Activated CD8-positive, alpha-beta memory T cell treated with anti-CD3 and anti-CD28 coated beads for 4 hours (primary cell): ENCODE measurements around the gene HSFX3.
"Not testable (repeated sequence)": the region's sequence is repeated elsewhere in the genome, so short reads cannot be mapped to it uniquely, and the experiment has no call there.

Source experiments
- DNase-seq, 2 donors: peaks; one replicate each; pipeline ENCODE4 v3.0.0-alpha.2; 2020; ENCODE audit warnings: low read depth in 2 of 2

Gene HSFX3

DNA sequence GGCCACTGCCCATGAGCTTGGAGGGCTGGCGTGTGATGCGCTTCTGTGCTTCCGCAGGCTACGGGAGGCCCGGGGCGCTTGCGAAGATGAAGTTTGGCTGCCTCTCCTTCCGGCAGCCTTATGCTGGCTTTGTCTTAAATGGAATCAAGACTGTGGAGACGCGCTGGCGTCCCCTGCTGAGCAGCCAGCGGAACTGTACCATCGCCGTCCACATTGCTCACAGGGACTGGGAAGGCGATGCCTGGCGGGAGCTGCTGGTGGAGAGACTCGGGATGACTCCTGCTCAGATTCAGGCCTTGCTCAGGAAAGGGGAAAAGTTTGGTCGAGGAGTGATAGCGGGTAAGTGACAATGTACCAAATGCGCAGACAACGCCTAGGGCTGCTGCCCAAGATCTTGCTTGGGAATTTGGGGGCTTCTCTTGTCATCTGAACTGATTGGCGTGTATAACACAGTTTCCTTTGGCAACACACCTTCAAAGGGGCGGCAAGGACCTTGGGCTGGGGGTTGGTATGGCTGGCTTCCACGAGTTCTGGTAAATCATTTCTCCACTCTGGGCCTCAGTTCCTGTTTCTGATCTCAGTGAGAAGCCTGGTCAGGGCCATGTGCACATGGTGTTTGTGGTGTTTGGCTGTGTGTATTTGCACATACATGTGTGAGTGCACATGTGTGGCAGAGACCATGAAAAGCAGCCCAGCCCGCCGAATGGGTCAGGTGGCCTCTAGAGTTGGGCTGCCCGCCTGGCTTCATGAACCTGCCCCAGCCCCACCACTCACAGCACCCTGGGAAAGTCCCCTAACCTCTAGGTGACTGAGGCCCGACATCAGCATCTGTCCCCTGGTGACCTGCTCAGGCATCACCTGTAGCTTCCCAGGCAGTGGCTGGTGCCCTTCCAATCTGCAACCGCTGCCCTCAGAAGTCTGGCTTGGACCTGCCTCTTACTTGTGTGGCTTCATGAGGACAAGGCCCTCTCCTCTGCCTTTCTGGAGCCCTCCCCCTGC is 3.9 kb downstream of the HSFX3 start:
- not testable (repeated sequence) for DNase-seq

DNA sequence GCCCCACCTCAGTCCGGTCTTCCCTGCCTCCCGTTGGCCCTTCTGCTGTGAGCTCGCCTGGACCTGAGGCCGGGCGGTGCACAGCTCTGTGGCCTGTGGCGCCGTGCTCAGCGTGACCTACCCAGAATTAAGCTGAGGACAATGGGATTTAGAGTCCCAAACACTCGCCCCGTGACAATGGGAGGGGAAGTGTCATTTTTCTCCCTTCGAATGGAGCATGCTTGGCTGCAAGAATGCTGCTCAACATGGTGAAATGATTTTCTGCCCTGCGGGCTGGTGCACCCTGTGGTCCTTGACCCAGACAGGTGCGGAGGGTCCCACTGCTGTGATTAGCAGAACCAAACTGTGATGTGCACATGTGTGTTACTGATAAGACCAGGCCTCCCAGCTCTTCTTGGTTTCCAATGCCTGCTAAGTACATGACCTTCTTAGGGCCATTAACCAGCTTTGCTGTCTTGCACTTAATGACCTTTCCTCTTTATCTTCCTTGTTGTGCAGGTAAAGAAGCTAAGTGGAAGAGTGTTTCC is 8.1 kb downstream of the HSFX3 start:
- no peak for DNase-seq

DNA sequence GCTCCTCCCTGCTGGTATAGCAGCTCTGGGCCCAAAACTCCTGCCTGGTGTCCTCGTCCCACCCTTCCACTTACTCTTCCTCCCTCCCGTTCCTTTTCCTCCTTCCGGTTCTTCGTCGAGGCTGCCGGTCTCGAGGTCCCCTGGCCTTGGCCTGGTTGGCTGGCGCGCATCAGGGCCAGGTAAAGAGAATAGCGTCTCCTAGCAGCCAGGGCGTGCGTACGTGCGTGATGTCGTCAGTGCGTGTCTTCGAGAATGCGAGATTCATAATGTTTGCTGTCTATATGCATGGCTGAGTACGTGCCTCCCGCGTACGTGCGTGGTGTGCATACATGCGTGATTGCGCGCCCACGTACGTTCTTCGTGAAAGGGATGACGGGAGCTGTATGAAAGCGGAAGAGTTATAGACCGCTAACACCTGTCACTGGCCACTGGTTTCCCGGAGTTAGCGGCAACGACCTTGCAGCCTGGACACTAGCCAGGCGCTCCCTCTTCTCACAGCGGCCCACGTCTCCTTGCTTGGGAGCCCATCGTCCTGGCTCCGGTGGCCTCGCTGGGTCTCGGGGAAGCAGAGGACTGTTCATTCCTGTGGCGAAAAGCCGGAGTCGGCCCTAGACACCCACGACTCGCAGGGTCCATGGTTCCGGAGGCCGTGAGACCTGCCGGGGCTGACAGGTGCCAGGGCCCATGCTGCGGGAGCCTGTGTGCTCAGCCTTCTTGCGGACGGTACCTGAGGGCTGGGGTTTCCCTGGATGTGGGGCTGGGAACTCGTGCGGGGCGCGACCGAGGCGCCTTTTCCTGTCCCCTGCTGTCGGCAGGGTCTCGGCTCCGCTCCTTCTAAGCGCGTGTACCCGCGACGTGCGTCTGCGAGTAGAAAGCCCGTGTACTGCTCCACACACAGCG is 8.9 kb downstream of the HSFX3 start, which contains the start of gene EOLA1:
Gene EOLA1, plus strand, starts transcription at position 392 of the 900 bp plus-strand sequence. CDS start 4,619 bp downstream, outside the sequence.
- DNase-seq: peak; percentile 71 to 86

DNA sequence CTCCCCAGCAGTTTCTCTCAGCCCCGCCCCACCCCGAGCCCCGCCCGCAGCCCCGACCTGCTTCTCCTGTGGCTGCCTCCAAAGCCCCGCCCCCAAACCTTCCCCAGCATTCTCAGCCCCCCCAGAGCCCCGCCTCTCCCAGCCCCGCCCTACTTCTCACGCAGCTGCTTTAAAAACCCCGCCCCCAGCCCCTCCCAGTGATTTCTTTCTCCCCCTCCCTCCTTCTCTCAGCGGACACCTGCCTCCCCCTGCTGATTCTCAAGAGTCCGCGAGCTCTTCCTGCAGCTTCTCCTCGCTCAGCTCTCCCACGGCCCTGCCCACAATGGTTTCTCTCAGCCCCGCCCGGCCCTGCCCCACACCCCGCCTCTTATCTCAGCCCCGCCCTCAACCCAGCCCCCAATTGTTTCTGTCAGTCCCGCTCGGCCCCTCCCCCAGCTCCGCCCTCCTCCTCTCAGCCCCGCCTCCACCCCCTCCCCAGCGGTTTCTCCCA is 9.5 kb downstream of the HSFX3 start:
- peak; percentile 78 to 86 for DNase-seq

DNA sequence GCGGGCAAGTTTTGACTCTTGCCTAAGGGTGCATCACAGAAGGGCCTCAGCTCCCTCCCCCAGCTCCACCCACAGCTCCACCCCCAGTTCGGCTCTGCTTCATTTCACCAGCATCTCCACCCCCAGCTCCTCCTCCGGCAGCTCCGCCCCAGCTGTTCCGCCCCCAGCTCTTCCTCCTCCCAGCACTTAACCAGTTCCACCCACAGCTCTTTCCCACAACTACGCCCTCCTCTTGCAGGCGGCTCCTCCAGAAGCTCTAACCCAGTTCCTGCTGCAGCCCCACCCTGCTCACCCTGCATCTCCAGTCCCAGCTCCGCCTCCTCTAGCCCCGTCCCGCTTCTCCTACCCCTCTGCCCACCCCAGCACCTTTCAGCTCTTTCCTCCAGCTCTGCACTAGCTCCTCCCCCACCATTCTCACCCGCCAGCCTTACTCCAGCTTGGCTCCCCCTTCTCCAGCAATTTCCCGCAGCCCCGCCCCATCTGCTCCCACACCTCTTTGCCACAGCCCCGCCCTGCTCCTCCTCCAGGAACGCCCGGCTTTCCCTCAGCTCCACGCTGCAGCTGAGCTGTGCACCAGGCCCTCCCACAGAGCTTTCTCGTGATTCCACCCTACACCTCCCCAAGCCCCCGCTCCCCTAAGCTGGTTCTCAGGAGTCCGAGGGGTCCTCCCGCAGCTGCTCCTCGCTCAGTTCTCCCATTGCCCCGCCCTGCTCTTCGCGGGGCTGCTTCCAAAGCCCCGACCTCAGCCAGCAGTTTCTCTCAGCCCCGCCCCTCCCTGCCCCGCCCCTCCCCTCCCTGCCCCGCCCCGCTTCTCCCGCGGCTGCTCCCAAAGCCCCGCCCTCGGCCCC is 10.2 kb downstream of the HSFX3 start:
- DNase-seq: peak; percentile 73 to 80

DNA sequence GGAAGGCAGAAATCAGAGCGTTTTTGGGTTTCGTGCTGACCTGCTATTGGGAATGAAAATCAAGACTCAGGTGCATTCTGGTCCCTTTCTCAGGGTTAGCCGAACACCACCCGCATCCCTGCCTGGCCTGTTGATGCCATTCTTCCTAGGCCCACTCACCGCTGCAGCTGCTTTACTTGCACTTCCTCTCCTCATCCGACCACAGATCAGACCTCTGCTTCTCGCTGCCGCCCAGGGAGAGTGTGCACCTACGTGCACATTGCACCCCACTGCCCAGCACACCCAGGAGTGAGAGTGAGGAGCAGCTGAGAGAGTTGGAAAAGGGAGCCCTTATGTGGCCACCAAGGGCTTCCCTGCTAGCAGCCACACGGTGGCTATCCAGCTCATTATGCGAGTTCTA is 12.2 kb downstream of the HSFX3 start:
- DNase-seq: not testable (repeated sequence)

DNA sequence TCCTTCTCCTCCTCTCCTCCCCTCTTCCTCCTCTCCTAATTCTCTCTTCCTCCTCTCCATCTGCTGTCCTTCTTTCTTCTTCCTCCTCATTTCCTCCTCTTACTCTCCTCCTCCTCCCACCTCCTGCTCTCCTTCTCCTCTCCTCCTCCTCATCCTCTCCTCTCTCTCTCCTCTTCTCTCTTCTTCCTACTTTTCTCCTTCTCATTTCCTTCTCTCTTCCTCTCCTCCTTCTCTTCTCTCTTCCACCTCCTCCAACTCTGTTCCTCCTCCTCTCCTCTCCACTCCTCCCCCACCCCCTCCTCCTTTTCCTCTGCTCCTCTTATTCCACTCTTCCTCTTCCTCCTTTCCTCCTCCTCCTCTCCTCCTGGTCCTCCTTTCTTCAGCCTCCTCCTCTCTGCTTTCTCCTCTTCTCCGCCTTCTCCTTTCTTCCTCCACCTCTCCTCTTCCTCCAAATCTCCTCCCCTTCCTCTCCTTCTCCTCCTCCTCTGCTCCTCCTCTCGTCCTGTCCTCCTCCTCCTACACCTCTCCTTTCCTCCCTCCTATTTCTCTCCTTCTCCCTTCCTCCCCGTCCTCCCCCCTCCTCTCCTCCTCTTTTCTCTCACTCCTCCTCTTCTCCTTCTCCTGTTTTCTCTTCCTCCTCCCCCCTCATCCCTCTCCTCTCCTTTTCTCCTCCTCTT is 14.7 kb downstream of the HSFX3 start:
- not testable (repeated sequence) for DNase-seq

DNA sequence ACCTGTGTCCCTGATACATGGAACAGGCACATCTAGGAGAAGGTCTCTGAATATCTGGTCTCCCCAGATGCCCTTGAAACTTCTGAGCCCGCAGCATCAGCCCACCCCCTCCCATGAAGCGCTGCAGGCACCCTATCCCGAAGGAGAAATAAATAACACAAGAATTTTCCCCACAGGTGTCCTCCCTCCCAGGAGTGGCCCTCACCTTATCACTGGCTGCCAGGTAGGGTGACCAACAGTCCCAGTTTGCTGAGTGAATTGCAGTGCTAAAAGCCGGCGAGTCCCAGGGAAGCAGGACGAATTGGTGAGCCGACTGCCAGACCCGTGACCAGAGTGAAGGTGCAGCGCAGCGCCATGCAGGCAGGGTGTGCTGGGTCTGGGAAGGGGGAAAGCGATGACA is 15.7 kb downstream of the HSFX3 start:
- not testable (repeated sequence) for DNase-seq

DNA sequence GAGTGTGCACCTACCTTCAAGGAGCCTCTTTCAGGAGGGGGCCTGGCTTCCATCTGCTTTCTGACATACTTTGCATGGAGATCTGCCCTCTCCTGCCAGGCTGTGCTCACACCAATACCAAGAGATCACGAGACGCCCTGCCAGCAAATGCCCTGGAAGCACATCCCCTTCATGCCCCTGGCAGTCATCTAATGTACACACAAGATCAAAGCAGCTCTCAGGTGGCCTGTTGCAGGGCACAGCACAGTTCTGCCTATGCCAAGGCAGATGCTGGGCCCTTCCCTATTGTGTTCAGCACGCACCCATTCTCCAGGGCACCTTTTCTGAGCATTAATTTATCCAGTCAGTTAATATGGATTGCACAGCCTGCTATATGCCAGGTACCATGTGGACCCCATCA is 16.9 kb downstream of the HSFX3 start:
- not testable (repeated sequence) for DNase-seq

DNA sequence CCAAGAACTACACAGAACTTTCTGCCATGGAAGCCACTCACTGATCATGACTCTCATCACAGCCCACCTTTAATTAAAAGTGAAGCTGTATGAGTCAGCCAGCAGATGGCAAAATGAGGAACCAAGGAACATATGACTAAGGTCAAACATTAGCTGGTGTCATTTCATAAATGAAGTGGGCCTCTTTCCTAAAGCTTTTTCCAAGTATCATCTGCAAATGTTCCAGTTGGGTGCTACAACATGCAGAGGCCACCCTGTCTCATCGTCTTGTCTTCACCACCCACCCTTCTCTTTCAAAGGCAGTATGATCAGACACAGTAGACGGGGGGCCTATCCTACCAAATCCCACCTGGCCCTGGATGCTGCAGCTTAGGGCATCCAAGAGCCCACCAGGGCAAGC is 18.1 kb downstream of the HSFX3 start:
- DNase-seq: no peak

DNA sequence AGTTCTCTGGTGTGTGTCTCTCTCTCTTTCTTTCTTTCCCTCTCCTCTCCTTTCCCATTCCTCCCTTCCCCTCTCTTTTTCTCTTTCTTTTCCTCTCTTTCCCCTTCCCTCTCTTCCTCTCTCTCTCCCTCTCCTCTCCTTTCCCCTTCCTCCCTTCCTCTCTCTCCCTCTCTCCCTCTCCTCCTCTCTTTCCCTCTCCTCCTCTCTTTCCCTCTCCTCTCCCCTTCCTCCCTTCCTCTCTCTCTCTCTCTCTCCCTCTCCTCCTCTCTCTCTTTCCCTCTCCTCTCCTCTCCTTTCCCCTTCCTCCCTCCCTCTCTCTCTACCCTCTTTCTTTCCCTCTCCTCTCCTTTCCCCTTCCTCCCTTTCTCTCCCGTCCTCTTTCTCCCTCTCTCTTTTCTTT is 21.3 kb downstream of the HSFX3 start:
- DNase-seq: no peak

DNA sequence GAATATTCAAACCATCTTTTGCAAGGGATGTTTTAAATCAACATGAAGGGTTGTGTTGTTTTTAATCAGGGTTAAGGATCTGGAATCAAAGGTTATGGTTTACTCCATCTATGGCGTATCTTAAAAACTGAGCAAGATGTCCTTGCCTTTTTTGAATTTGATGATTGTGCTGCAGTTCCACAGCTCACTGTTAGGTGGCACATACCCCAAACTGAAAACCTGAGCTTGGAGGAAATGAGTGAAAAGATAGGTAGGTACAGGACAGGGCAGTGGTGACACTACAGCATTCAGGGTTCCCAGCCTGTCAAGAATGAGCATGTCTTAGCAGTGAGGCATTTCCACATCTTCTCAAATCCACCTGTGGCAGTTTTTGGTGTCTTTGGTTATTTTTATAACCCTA is 22.0 kb downstream of the HSFX3 start:
- DNase-seq: no peak

DNA sequence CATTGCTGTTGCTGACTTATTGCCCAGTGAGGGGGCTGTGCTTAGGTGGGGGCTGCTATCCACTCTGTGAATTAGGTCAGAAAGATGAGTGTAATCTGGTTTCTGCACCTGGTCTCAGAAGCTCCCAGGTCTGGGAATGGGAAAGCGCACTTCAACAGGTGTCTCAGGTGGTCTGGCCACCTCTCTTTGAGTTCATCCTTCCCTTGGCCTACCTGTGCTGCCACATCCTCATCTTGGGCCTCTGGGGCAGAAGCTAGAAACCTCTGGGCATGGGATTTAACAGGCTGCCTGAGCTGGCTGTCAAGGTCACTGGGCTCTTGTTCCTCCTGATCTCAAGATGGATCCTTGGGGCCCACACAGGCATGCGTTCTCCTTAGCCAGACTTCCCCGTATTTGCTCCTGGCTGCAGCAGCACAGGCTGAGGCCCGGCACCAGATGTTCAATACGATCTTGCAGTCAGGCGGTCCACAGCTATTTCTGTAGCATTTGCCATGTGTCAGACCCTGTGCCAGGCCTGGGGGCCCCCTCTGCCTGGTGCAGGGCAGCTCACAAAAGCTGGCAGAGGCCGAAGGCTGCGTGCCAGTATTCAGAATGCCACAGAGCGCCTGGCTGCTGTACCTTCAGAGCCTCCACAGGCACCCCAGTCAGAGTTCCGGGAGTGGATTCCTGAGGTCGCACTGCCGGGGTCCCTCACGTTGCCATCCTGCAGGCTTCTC is 23.2 kb downstream of the HSFX3 start:
- DNase-seq: not testable (repeated sequence)

DNA sequence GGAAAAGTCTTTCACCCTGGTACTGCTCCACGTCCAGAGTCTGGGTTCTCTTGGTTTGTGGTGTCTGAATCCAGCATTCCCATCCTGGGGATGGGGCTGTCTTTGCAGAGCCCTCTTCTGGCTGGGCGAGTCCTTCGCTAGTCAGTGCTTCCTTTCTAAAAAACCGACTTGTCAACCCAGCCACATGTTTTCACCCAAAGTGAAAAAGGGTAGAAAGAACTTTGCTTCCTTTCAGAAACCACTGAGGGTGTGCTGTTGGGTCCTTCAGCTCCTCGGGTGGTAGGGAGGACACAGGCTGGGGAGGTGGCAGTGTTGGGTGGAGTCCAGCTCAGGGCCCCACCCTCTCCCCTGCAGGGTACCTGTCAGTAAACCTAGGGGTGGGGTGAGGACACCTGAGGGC is 23.8 kb downstream of the HSFX3 start:
- DNase-seq: not testable (repeated sequence)

DNA sequence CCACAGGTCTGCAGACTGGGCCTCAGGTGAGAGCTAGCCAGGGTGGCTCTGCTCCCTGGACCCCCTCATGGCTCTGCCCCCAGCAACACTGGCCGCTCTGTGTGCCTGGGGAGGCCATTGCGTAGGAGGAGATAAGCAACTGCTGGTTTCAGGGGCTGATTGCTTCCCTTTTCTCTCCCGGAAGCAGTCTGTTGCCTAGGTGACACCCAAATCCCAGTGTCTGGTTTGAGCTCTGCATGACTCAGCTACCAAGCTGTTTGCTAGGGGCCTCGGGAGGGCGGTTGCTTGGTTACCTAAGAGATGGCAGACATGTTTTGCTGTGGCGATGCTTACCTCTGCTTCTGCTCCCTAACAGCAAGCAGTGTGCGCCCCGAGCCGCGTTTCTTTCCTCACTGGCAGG is 24.3 kb downstream of the HSFX3 start:
- peak; percentile 41 to 52 for DNase-seq

DNA sequence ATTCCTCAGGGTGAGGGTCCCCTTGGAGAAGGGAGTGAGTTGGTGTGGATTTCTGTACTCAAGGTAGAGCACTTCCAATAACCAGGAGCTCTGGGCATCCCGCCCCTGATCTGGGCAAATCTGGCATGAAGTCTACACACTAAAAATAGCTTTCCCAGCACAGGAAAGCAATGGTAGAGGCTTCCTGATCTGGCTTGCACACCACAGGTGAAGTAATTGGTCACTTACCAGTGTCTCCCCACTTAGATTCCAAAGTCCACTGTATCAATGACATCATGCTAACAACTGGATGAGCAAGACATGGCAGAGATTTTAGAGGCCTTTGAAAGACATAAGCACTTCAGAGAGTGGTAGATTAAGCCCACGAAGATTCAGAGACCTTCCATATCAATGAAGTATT is 26.8 kb downstream of the HSFX3 start:
- DNase-seq: no peak

DNA sequence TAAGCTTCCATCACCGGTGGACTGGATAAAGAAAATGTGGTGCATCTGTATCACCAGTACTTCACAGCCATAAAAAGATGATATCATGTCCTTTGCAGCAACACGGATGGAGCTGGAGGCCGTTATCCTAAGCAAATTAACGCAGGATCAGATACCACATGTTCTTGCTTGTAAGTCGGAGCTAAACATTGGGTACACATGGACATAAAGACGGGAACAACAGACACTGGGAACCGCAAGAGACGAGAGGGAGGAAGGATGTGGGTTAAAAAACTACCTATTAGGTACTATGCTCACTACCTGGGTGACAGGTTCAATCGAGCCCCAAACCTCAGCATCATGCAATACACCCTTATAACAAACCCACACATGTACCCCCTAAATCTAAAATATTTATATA is 28.3 kb downstream of the HSFX3 start:
- DNase-seq: no peak

DNA sequence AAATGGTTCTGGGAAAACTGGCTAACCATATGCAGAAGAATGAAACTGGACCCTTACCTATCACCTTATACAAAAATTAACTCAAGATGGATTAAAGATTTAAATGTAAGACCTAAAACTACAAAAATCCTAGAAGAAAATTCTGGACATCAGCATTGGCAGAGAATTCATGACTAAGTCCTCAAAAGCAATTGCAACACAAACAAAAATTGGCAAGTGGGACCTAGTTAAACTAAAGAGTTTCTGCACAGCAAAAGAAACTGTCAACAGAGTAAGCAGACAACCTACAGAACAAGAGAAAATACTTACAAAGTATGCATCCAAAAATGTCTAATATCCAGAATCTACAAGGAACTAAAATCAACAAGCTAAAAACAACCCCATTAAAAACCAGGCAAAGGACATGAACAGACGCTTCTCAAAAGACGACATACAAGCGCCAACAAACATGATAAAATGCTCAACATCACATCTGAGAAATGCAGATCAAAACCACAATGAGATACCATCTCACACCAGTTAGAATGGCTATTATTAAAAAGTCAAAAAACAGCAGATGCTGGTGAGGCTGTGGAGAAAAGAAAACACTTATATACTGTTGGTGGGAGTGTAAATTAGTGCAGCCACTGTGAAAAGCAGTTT is 29.0 kb downstream of the HSFX3 start:
- DNase-seq: not testable (repeated sequence)

DNA sequence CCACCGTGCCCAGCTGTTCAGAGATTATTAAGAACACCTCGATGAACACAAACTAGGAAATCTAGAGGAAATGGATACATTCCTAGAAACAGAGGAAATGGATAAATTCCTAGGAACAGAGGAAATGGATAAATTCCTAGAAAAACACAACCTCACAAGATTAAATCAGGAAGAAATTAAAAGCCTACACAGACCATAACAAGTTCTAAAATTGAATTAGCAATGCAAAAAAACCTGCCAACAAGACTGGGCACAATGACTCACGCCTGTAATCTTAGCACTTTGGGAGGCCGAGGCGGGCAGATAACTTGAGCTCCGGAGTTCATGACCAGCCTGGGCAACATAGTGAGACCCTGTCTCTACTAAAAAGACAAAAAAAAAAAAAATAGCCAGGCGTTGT is 31.5 kb downstream of the HSFX3 start:
- DNase-seq: no peak
